NCI-H2107 treated with DMSO at 0.1 percent for 48 hours (cell line): ENCODE measurements around the gene USP5.

Experiments
- DNase-seq: peaks from one replicate; lab custom pipeline; 2025; ENCODE audit not compliant: unreplicated experiment; lab: John Stamatoyannopoulos, UW

The USP5 gene

DNA sequence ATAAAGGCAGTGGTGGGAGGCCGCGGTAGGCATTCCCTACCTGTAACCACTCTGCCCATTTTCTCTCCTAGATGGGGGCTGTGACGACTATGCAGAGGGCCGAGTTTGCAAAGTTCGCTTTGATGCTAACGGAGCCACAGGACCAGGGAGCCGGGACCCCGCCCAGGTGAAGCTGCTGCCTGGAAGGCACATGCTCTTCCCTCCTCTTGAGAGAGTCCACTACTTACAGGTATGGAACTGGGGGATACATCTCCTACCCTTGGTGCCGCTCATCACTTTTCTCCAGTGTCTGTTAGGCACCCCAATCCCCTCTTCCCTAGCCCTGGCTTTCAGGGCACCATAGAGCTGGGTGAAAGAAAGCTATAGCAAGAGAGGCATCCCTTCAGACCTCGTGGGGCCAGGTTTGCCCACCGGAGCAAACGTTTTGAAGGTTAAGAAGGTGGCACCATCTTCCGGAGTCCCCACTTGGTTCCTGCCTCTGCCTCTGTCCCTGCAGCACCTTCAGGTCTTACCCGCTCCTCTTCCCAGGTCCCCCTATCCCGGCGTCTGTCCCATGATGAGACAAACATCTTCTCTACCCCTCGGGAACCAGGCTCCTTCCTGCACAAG is 25.7 kb upstream of the USP5 start:
- no peak for DNase-seq

- no peak for DNase-seq
Measured at GRCh38 chr12:6826734-6827436, 25.1 kb upstream of the USP5 start.

- peak; percentile 62 for DNase-seq
Measured at GRCh38 chr12:6827437-6827911, 24.5 kb upstream of the USP5 start.

- no peak for DNase-seq
Measured at GRCh38 chr12:6827982-6828780, 23.8 kb upstream of the USP5 start, which contains the start of gene P3H3. Gene P3H3 (plus strand): TSS chr12:6828407. CDS start chr12:6828441, 34 bp downstream.

- DNase-seq, result no peak
Measured at GRCh38 chr12:6828781-6829535, 23.0 kb upstream of the USP5 start.

DNA sequence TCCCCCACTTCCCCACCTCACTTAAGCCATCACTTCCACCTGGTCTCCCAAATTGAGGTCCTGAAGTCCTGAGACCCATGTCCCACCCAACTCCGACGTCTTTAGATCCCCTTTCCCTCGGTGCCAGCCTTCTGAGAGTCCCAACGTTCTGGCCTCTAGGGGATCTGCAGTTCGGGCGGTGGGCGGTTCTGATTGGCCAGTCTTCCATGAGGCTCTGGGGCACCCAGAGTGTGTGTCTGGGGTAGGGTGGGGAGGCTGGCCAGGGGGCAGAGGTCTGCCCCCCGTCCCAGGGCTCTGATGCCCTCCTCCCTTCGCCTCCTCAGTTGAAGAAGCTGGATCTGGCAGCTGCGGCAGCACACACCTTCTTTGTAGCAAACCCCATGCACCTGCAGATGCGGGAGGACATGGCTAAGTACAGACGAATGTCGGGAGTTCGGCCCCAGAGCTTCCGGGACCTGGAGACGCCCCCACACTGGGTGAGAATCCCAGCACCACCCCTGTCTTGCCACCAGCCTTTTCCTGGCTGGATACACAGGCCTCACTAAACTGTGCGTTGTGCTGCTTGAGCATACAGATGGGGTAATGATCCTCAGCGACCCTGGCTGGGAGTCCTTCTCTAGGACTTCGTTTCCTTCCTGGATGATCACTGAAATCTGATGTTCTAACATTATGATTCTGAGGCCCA is 22.3 kb upstream of the USP5 start:
- DNase-seq, result no peak

DNA sequence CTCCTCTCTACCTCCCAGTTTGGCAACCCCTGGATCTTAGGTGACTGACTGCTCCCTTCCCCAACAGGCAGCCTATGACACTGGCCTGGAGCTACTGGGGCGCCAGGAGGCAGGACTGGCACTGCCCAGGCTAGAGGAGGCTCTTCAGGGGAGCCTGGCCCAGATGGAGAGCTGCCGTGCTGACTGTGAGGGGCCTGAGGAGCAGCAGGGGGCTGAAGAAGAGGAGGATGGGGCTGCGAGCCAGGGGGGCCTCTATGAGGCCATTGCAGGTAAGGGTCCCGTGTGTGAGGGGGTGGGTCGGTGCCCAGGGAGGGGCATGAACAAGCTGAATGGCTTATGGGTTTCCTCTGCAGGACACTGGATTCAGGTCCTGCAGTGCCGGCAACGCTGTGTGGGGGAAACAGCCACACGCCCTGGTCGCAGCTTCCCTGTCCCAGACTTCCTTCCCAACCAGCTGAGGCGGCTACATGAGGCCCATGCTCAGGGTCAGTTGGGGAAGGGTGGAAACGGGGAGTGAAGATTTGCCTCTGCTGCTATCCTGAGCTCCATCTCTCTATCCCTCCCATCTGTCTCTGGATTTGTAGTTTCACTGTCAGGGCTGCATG is 21.6 kb upstream of the USP5 start:
- DNase-seq, result no peak

DNA sequence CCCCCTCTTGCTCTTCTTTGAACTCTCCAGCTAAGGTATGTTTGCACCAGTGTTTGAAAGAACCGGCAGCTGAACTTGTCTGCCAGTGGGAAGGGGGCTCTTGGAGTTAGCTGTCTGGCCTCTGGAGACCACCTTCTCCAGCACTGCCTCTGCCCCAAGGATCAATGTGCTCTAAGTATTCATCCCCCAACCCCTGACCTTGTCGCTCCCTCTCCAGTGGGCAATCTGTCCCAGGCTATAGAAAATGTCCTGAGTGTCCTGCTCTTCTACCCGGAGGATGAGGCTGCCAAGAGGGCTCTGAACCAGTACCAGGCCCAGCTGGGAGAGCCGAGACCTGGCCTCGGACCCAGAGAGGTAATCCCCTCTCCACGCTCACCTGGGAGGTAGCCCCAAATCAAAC is 21.0 kb upstream of the USP5 start:
- DNase-seq, result no peak

- DNase-seq, result no peak
Measured at GRCh38 chr12:6831450-6831995, 20.4 kb upstream of the USP5 start.

DNA sequence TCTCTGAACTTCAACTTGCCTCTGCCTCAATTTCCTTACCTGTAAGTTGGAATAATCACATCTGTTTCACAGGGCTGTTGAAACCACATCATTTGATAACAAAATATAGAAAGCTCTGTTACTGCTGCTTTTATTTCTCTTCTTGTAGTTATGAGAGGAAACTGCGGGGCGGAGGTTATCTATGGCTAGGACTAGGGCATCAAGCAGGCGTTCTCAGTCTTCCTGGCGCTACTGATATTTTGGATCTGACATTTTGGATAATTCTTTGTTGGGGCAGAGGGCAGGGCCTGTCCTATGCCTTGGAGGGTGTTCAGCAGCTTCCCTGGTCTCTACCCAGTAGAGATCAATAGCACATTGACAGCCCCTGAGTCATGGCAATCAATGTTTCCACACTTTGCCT is 19.8 kb upstream of the USP5 start:
- no peak for DNase-seq

DNA sequence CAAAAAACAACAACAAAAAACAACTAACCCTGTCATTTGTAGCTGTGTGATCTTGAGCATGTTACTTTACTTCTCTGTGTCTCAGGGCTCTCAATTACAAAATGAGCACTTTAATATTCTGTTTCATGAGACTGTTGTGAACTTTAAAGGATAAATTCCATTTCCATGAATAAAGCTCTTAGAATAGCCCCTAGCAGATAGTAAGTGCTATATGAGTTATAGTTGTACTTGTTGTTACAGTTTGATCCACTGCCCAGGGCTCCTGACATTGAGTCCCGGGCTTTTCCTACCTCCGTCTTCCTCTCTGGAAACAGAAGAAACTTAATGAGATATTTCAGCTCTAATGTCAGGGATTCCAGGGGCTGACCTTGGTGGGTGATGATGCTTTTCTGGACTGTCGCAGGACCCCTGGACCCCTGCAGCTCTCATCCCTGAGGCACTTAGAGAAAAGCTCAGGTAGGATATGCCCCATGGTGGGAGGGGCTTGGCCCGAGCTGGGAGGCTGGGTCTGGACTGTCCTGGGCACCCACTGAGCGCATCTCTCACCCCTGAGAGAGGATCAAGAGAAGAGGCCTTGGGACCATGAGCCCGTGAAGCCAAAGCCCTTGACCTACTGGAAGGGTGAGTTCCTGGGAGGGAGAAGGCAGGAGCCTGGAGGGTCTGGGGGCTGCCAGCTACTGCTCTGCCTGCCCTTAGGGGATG is 18.6 kb upstream of the USP5 start:
- DNase-seq, result no peak

GRCh38 chr12:6834254-6834653 is 17.7 kb upstream of the USP5 start:
- DNase-seq, result no peak

- DNase-seq, result no peak
Measured at GRCh38 chr12:6834873-6835272, 17.1 kb upstream of the USP5 start.

GRCh38 chr12:6836851-6837250 is 15.1 kb upstream of the USP5 start:
- DNase-seq, result no peak

DNA sequence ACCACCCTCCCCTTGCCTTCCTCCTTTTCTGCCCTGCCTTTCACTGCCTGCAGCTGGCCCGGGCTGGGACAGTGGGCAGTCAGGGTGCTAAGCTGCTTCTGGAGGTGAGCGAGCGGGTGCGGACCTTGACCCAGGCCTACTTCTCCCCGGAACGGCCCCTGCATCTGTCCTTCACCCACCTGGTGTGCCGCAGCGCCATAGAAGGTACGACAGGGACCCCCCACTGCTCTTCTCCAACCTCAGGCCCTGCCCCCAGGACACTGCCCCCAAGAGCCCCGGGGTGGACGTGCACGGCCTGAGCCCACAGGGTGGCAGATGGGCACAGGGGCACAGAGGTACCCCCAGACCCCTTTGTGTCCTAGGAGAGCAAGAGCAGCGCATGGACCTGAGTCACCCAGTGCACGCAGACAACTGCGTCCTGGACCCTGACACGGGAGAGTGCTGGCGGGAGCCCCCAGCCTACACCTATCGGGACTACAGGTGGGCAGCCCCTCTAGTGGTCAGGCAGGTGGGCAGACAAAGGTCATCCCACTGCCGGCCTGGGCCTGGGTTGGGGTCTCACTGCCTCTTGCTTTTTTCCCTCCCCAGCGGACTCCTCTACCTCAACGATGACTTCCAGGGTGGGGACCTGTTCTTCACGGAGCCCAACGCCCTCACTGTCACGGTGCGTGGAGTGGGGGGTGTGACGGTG is 14.4 kb upstream of the USP5 start:
- DNase-seq, result no peak

GRCh38 chr12:6838854-6839253 is 13.1 kb upstream of the USP5 start:
- no peak for DNase-seq

DNA sequence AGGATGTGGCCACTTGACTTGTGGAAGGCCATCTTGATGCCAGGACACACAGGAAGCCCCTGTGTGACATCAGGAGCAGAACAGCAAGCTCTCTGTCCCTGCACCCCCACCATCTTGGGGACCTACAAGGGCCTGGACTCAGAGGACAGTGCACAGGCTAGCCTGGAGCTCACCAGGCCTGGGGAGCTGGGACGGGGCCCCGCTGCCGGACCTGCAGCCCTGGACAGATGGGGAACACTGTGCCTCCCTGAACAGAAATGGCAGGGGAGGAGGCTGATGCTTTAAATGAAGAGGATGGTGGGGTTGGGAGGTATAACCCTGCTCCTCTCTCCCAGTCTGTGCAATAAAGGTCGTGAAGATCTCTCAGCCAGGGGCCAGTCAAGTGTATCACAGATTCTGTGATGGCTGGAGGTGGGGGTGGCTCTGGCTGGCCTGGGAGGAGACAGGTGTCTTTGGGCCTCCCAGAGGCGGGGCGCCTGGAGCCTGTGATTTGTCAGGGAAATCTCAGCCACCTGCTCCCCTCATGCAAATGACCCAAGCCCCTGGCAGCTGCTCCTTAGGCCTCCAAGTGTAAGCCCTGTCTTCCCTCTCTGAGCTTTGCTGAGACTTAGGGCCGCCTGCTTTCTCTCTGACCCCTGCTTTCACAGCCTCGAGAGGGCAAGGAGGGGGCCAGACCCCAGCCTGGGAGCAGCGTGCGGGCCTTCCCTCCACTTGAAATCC is 12.3 kb upstream of the USP5 start:
- peak; percentile 84 for DNase-seq

GRCh38 chr12:6840330-6840729 is 11.6 kb upstream of the USP5 start:
- DNase-seq, result no peak
